Stimulated activated naive CD8-positive, alpha-beta T cell treated with anti-CD3 and anti-CD28 coated beads, Interleukin-15, amount 100 ng/mL, for 72 hours (primary cell): ENCODE data around the gene DYSF.

Experiments used
- ATAC-seq: fragments of 150-1000 bp; cut with Tn5 transposase; 2 replicates; pipeline ENCODE4 v1.10.0; 2021; ENCODE audit warnings: mild to moderate bottlenecking, moderate library complexity
- DNase-seq, 2 donors: peaks; one replicate each; pipeline ENCODE4 v3.0.0; 2021 to 2022
- H3K27ac Mint-ChIP-seq, 2 donors: one replicate each; pipeline ENCODE4 v1.8.0; 2022; ENCODE audit warnings: mild to moderate bottlenecking in 2 of 2, mixed read lengths in 2 of 2, moderate library complexity in 2 of 2
- H3K27me3 Mint-ChIP-seq: one replicate; pipeline ENCODE4 v1.8.0; 2022; ENCODE audit warnings: mixed read lengths
- H3K4me1 Mint-ChIP-seq: one replicate; pipeline ENCODE4 v1.8.0; 2022; ENCODE audit warnings: mild to moderate bottlenecking, mixed read lengths
- H3K4me3 Mint-ChIP-seq, 2 donors: one replicate each; pipeline ENCODE4 v1.8.0; 2022; ENCODE audit warnings: mild to moderate bottlenecking in 2 of 2, mixed read lengths in 2 of 2, moderate library complexity in 1 of 2
- H3K9me3 Mint-ChIP-seq, 2 donors: one replicate each; pipeline ENCODE4 v1.8.0; 2022; ENCODE audit warnings: mixed read lengths in 2 of 2

DYSF gene

GRCh38 chr2:71538241-71538640, 84.9 kb downstream of the DYSF start:
- H3K27ac Mint-ChIP-seq = no peak overlapping the region
- peaks cover 16% of the 10 kb centered on the region for H3K27me3 Mint-ChIP-seq
- H3K4me3 Mint-ChIP-seq = no peak overlapping the region
- H3K9me3 Mint-ChIP-seq = no peaks in the 10 kb centered on the region
- DNase-seq = no peak
- H3K4me1 Mint-ChIP-seq = peaks cover 8% of the 10 kb centered on the region
- ATAC-seq = no peak

GRCh38 chr2:71538656-71539265, 85.4 kb downstream of the DYSF start:
- Mint-ChIP-seq H3K4me3 (peak overlapping the region; percentile 17 to 54), H3K27ac (peak overlapping the region; percentile 50 to 93), H3K4me1 (peaks cover 8% of the 10 kb centered on the region), H3K9me3 (no peaks in the 10 kb centered on the region), H3K27me3 (peaks cover 11% of the 10 kb centered on the region)
- no peak for DNase-seq
- ATAC-seq = peak; percentile 73

- H3K4me3 Mint-ChIP-seq = no peak overlapping the region
- ATAC-seq = no peak
These were observed 87.5 kb downstream of the DYSF start for GRCh38 chr2:71540818-71541217.

GRCh38 chr2:71544919-71545571, 91.7 kb downstream of the DYSF start:
- H3K4me1 Mint-ChIP-seq = peaks cover 15% of the 10 kb centered on the region
- DNase-seq (no peak), ATAC-seq (no peak)
- peak overlapping the region in 1 of 2 donors; percentile 2 for H3K27ac Mint-ChIP-seq
- H3K27me3 Mint-ChIP-seq = peaks cover 20% of the 10 kb centered on the region
- peak overlapping the region; percentile 75 to 78 for H3K4me3 Mint-ChIP-seq
- H3K9me3 Mint-ChIP-seq = no peaks in the 10 kb centered on the region

More at GRCh38 chr2:71540818-71541217, 87.5 kb downstream of the DYSF start:
- Mint-ChIP-seq H3K27ac (no peak overlapping the region), H3K9me3 (no peaks in the 10 kb centered on the region), H3K27me3 (peaks cover 7% of the 10 kb centered on the region), H3K4me1 (peaks cover 21% of the 10 kb centered on the region)
- DNase-seq = no peak

- Mint-ChIP-seq H3K27me3 (peaks cover 20% of the 10 kb centered on the region), H3K4me3 (peak overlapping the region; percentile 75 to 78), H3K27ac (peak overlapping the region in 1 of 2 donors; percentile 2), H3K4me1 (peaks cover 15% of the 10 kb centered on the region), H3K9me3 (no peaks in the 10 kb centered on the region)
- ATAC-seq (peak; percentile 83), DNase-seq (peak; percentile 51 to 57)
These were observed 92.4 kb downstream of the DYSF start for GRCh38 chr2:71545572-71546274.

GRCh38 chr2:71546275-71546638, 92.9 kb downstream of the DYSF start:
- Mint-ChIP-seq H3K27ac (no peak overlapping the region), H3K9me3 (no peaks in the 10 kb centered on the region), H3K4me3 (no peak overlapping the region), H3K4me1 (peaks cover 15% of the 10 kb centered on the region), H3K27me3 (peaks cover 20% of the 10 kb centered on the region)
- ATAC-seq = no peak
- DNase-seq = no peak

- Mint-ChIP-seq H3K4me1 (peaks cover 15% of the 10 kb centered on the region), H3K9me3 (no peaks in the 10 kb centered on the region), H3K27ac (no peak overlapping the region), H3K27me3 (peaks cover 20% of the 10 kb centered on the region), H3K4me3 (no peak overlapping the region)
- DNase-seq = no peak
- ATAC-seq = no peak
These were observed 93.5 kb downstream of the DYSF start for GRCh38 chr2:71546777-71547281.

GRCh38 chr2:71547616-71548285, 94.4 kb downstream of the DYSF start:
- H3K27me3 Mint-ChIP-seq = peaks cover 20% of the 10 kb centered on the region
- no peaks in the 10 kb centered on the region for H3K9me3 Mint-ChIP-seq

GRCh38 chr2:71548646-71549425, 95.5 kb downstream of the DYSF start:
- peaks cover 20% of the 10 kb centered on the region for H3K27me3 Mint-ChIP-seq
- peaks cover 15% of the 10 kb centered on the region for H3K4me1 Mint-ChIP-seq
- H3K4me3 Mint-ChIP-seq = no peak overlapping the region
- H3K27ac Mint-ChIP-seq = no peak overlapping the region
- H3K9me3 Mint-ChIP-seq = no peaks in the 10 kb centered on the region
- ATAC-seq (peak; percentile 61), DNase-seq (peak; percentile 59 to 60)

More at GRCh38 chr2:71547616-71548285, 94.4 kb downstream of the DYSF start:
- H3K4me3 Mint-ChIP-seq = no peak overlapping the region
- DNase-seq (no peak), ATAC-seq (no peak)
- peak overlapping the region in 1 of 2 donors; percentile 69 for H3K27ac Mint-ChIP-seq
- peaks cover 15% of the 10 kb centered on the region for H3K4me1 Mint-ChIP-seq

- DNase-seq (no peak), ATAC-seq (no peak)
- peak overlapping the region in 1 of 2 donors; percentile 13 for H3K27ac Mint-ChIP-seq
- H3K4me3 Mint-ChIP-seq = no peak overlapping the region
- peaks cover 12% of the 10 kb centered on the region for H3K27me3 Mint-ChIP-seq
- H3K4me1 Mint-ChIP-seq = peaks cover 1% of the 10 kb centered on the region
- no peaks in the 10 kb centered on the region for H3K9me3 Mint-ChIP-seq
These were observed 97.7 kb downstream of the DYSF start for GRCh38 chr2:71550801-71551630.

GRCh38 chr2:71551631-71551915, 98.2 kb downstream of the DYSF start:
- Mint-ChIP-seq H3K27me3 (peaks cover 7% of the 10 kb centered on the region), H3K4me1 (no peaks in the 10 kb centered on the region), H3K27ac (peak overlapping the region in 1 of 2 donors; percentile 13), H3K4me3 (no peak overlapping the region), H3K9me3 (no peaks in the 10 kb centered on the region)
- DNase-seq = no peak
- no peak for ATAC-seq

GRCh38 chr2:71552356-71552755, 99.0 kb downstream of the DYSF start:
- Mint-ChIP-seq H3K27me3 (peaks cover under 1% of the 10 kb centered on the region), H3K4me3 (no peak overlapping the region), H3K9me3 (no peaks in the 10 kb centered on the region), H3K4me1 (no peaks in the 10 kb centered on the region), H3K27ac (no peak overlapping the region)
- no peak for DNase-seq
- ATAC-seq = no peak

GRCh38 chr2:71552861-71553301, 99.5 kb downstream of the DYSF start:
- Mint-ChIP-seq H3K4me3 (no peak overlapping the region), H3K4me1 (no peaks in the 10 kb centered on the region), H3K9me3 (no peaks in the 10 kb centered on the region), H3K27me3 (no peaks in the 10 kb centered on the region), H3K27ac (no peak overlapping the region)
- ATAC-seq (no peak), DNase-seq (no peak)

- no peaks in the 10 kb centered on the region for H3K9me3 Mint-ChIP-seq
- no peaks in the 10 kb centered on the region for H3K27me3 Mint-ChIP-seq
- no peak for ATAC-seq
These were observed 100.8 kb downstream of the DYSF start for GRCh38 chr2:71554028-71554705.

More at GRCh38 chr2:71554028-71554705, 100.8 kb downstream of the DYSF start:
- Mint-ChIP-seq H3K4me1 (no peaks in the 10 kb centered on the region), H3K4me3 (no peak overlapping the region), H3K27ac (no peak overlapping the region)
- DNase-seq = no peak
